OCI-LY7 (cell line): ENCODE measurements around the gene CGNL1. TPM values are rescaled to one million over a fixed set of nuclear protein-coding genes. Genes with fewer than 3 reads are reported as not detected.

ENCODE experiments used
- BruUV-seq: library from RNA; stranded (reverse); fragments of 400-500 nt; replicated peaks from 2 replicates; lab custom pipeline; 2021; lab: Mats Ljungman, UMichigan
- CTCF ChIA-PET: fragments of 300-600 bp; sonication (Branson Sonifier 250); formaldehyde crosslinking; loops from one replicate; lab custom pipeline; 2022; ENCODE audit warnings: antibody characterized with exemption; ENCODE audit not compliant: unreplicated experiment; lab: Charles Lee
- POLR2A ChIA-PET: fragments of 300-600 bp; sonication (Branson Sonifier 250); formaldehyde crosslinking; loops from one replicate; lab custom pipeline; 2022; ENCODE audit warnings: antibody characterized with exemption; lab: Charles Lee
- DNase-seq: peaks from one replicate; pipeline ENCODE4 v3.0.0-alpha.2; 2015; ENCODE audit warnings: low spot score
- H2AFZ ChIP-seq: fragments of 200-600 bp; sonication (generic), shearing (Covaris generic); 2 replicates; pipeline ENCODE4 v1.6.1; 2014; ENCODE audit warnings: mild to moderate bottlenecking, antibody characterized with exemption, low read length, moderate library complexity
- H3K27ac ChIP-seq: fragments of 200-600 bp; sonication (generic); 2 replicates; pipeline ENCODE4 v1.5.1; 2014; ENCODE audit warnings: mixed run types, low read depth, mild to moderate bottlenecking, moderate library complexity, low read length, inconsistent platforms; ENCODE audit not compliant: poor library complexity, severe bottlenecking
- H3K36me3 ChIP-seq: fragments of 200-600 bp; sonication (generic); 2 replicates; pipeline ENCODE4 v1.6.1; 2014; ENCODE audit warnings: mild to moderate bottlenecking, antibody characterized with exemption, low read length, moderate library complexity, mixed read lengths; ENCODE audit not compliant: insufficient read depth
- H3K4me1 ChIP-seq: fragments of 200-600 bp; sonication (generic); 2 replicates; pipeline ENCODE4 v1.5.1; 2014; ENCODE audit warnings: mild to moderate bottlenecking, low read length; ENCODE audit not compliant: insufficient read depth, poor library complexity, severe bottlenecking
- H3K4me2 ChIP-seq: fragments of 200-600 bp; sonication (generic); 2 replicates; pipeline ENCODE4 v1.6.1; 2014; ENCODE audit warnings: mild to moderate bottlenecking, low read length
- H3K4me3 ChIP-seq: fragments of 200-600 bp; sonication (generic); 2 replicates; pipeline ENCODE4 v1.5.1; 2014; ENCODE audit warnings: mild to moderate bottlenecking, low read depth, low read length; ENCODE audit not compliant: poor library complexity, severe bottlenecking
- H3K79me2 ChIP-seq: fragments of 200-600 bp; sonication (generic); 2 replicates; pipeline ENCODE4 v1.6.1; 2016; ENCODE audit warnings: low read depth, mild to moderate bottlenecking, low read length, moderate library complexity, mixed read lengths; ENCODE audit not compliant: insufficient read depth
- H3K9me2 ChIP-seq: fragments of 200-600 bp; sonication (generic); 2 replicates; pipeline ENCODE4 v1.6.1; 2016; ENCODE audit warnings: mild to moderate bottlenecking, low read length, mixed read lengths; ENCODE audit not compliant: insufficient read depth
- H3K9me3 ChIP-seq: fragments of 200-600 bp; sonication (generic); 2 replicates; pipeline ENCODE4 v1.6.1; 2014; ENCODE audit warnings: mild to moderate bottlenecking, mixed run types, low read length, mixed read lengths
- H4K20me1 ChIP-seq: fragments of 200-600 bp; sonication (generic); 2 replicates; pipeline ENCODE4 v1.6.1; 2014; ENCODE audit warnings: mild to moderate bottlenecking, antibody characterized with exemption, low read length, moderate library complexity, mixed read lengths; ENCODE audit not compliant: insufficient read depth
- CTCF ChIP-seq: fragments of 200-600 bp; sonication (generic); conservative IDR thresholded peaks from 2 replicates; pipeline ENCODE4 v1.5.1; 2014; ENCODE audit warnings: mild to moderate bottlenecking, antibody characterized with exemption, low read length, moderate library complexity, mixed read lengths
- EZH2phosphoT487 ChIP-seq: fragments of 200-600 bp; sonication (generic); IDR thresholded peaks from 2 replicates; pipeline ENCODE4 v1.6.1; 2018; ENCODE audit warnings: low read depth, borderline replicate concordance, mild to moderate bottlenecking, mixed run types, antibody characterized with exemption, low read length, moderate library complexity, mixed read lengths
- intact Hi-C: fragments of 100-400 bp; cut with micrococcal nuclease; formaldehyde crosslinking; loops from one replicate; pipeline ENCODE4 v1.10.0; 2022; ENCODE audit not compliant: unreplicated experiment
- total RNA-seq, 2 experiments: library from RNA; depleted of rRNA in 1 of 2; stranded (reverse); fragments of >200 nt in 1 of 2; shearing (Covaris generic) in 1 of 2; gene quantifications; 2 replicates each; pipeline ENCODE4 v1.2.3, GENCODE V29; 2014 to 2022

The CGNL1 gene
- total RNA-seq, 2 experiments from 2014 or later, result 0.04 TPM; not detected in 1

- BruUV-seq, result no TSS peak
- no peaks in the 10 kb centered on the region for H3K9me3 ChIP-seq
- H2AFZ ChIP-seq, result no peak overlapping the region
- no peaks in the 10 kb centered on the region for H3K79me2 ChIP-seq
- no peaks in the 10 kb centered on the region for H3K4me1 ChIP-seq
- no peak overlapping the region for H3K27ac ChIP-seq
- intact Hi-C loops, result no loop called here
- no peaks in the 10 kb centered on the region for H4K20me1 ChIP-seq
- ChIA-PET CTCF (no interaction called here), POLR2A (no interaction called here)
- H3K36me3 ChIP-seq, result no peaks in the 10 kb centered on the region
- H3K4me2 ChIP-seq, result no peak overlapping the region
- H3K4me3 ChIP-seq, result no peak overlapping the region
- no peak for DNase-seq
- TF ChIP-seq CTCF (no peak), EZH2phosphoT487 (no peak)
- no peaks in the 10 kb centered on the region for H3K9me2 ChIP-seq
Measured at GRCh38 chr15:57379487-57379886, 3.2 kb downstream of the CGNL1 start.

- CTCF ChIA-PET, result no interaction called here
- no peaks in the 10 kb centered on the region for H3K9me2 ChIP-seq
- intact Hi-C loops, result no loop called here
- no peaks in the 10 kb centered on the region for H4K20me1 ChIP-seq
- H3K4me1 ChIP-seq, result no peaks in the 10 kb centered on the region
- H3K27ac ChIP-seq, result no peak overlapping the region
- TF ChIP-seq EZH2phosphoT487 (no peak), CTCF (no peak)
- POLR2A ChIA-PET, result no interaction called here
- no peak for DNase-seq
- H3K36me3 ChIP-seq, result no peaks in the 10 kb centered on the region
- BruUV-seq, result no TSS peak
- H3K4me3 ChIP-seq, result no peak overlapping the region
- no peak overlapping the region for H3K4me2 ChIP-seq
- no peak overlapping the region for H2AFZ ChIP-seq
- H3K9me3 ChIP-seq, result no peaks in the 10 kb centered on the region
- H3K79me2 ChIP-seq, result no peaks in the 10 kb centered on the region
Measured at GRCh38 chr15:57380854-57381253, 4.5 kb downstream of the CGNL1 start.

- intact Hi-C loops, result no loop called here
- H3K27ac ChIP-seq, result no peak overlapping the region
- ChIA-PET CTCF (no interaction called here), POLR2A (no interaction called here)
- TF ChIP-seq EZH2phosphoT487 (no peak), CTCF (no peak)
- H3K9me3 ChIP-seq, result no peaks in the 10 kb centered on the region
- no peaks in the 10 kb centered on the region for H3K36me3 ChIP-seq
- BruUV-seq, result no TSS peak
- no peak for DNase-seq
- H4K20me1 ChIP-seq, result no peaks in the 10 kb centered on the region
- H3K4me3 ChIP-seq, result no peak overlapping the region
- no peaks in the 10 kb centered on the region for H3K4me1 ChIP-seq
- H3K9me2 ChIP-seq, result no peaks in the 10 kb centered on the region
- H2AFZ ChIP-seq, result no peak overlapping the region
- H3K79me2 ChIP-seq, result no peaks in the 10 kb centered on the region
- H3K4me2 ChIP-seq, result no peak overlapping the region
Measured at GRCh38 chr15:57382215-57382614, 5.9 kb downstream of the CGNL1 start.
